ENCODE measurements around the gene POSTN.

DNA sequence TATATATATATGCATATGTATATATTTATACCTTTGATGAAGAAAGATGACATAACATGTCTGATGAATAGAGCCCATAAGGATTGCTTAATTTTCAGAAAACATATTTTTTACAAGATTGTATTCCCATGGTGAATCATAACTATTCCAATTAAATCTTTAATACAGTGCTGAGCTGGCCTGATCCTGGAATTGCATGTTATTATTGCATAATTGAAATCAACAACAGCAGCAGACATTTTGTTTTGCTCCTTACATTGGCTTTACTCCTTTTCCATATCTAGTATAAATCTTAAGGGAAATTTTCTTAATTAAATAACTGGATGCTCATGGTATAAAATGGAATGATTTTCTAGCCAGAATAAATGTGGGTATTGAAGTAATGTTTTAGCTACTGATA is 22.0 kb downstream of the POSTN start:
- TF ChIP-seq, protein P1, sequence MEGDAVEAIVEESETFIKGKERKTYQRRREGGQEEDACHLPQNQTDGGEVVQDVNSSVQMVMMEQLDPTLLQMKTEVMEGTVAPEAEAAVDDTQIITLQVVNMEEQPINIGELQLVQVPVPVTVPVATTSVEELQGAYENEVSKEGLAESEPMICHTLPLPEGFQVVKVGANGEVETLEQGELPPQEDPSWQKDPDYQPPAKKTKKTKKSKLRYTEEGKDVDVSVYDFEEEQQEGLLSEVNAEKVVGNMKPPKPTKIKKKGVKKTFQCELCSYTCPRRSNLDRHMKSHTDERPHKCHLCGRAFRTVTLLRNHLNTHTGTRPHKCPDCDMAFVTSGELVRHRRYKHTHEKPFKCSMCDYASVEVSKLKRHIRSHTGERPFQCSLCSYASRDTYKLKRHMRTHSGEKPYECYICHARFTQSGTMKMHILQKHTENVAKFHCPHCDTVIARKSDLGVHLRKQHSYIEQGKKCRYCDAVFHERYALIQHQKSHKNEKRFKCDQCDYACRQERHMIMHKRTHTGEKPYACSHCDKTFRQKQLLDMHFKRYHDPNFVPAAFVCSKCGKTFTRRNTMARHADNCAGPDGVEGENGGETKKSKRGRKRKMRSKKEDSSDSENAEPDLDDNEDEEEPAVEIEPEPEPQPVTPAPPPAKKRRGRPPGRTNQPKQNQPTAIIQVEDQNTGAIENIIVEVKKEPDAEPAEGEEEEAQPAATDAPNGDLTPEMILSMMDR (IDR thresholded peaks at IDR 0.05) = no peak
- no peak for TF ChIP-seq POLR2A (IDR thresholded peaks at IDR 0.05)

All from heart left ventricle (tissue), 13 donors.